HG03342 (cell line): ENCODE measurements around the gene ABHD13.
A peak's percentile ranks its signal among the peaks of the same experiment; 100 is the strongest.
"Not testable (repeated sequence)": the region's sequence is repeated elsewhere in the genome, so short reads cannot be mapped to it uniquely, and the experiment has no call there.

Experiments used
- ATAC-seq: cut with Tn5 transposase; IDR thresholded peaks from one replicate; pipeline ENCODE4 v1.9.1; 2021; ENCODE audit warnings: mild to moderate bottlenecking, moderate library complexity; ENCODE audit not compliant: unreplicated experiment

ABHD13 gene

DNA sequence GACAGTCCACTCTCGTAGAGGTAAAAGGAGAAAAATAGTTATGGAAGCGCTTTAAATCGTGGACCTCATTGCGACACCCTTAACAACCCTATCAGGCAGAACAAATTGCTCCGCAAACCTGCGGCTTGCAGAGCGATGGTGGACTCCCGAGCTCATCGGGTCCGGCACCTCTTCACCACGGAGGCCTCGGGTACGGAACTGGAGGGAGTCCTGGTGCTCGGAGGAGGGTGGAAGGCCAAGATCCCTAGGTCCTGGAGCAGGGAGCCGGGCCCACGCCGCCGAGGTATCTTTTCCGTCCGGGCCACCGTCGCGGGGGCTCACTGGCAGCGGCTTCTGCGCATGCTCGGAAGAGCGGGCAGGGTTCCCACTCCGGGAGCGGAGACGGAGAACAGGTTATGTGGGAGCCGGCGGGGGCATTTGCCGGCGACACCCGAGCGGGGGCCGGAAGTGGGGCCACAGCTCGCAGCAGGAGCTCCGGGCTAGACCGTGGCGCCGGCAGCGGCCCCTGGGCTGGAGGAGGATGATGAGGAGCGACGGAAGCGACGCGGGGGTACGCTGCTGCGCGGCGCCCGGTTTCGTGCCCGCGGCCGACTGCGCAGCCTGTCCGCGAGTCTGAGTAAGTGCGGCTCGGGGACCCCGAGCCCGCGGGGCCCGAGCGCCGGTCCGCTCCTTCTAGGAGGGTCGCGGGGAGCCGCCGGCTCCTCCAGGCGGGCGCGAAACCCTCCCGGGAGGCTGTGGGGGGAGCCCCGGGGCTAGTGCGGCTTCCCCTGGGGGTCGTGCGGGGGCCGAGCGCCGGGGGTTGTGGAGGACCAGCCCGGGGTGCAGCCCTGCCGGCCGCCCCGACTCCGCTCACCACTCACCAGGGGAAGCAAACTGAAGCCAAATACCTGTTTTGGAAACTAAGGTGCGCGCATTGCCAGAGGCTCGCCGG is at the start of gene ABHD13:
Gene ABHD13 (plus strand): TSS at position 349 of the 931 bp plus-strand sequence. CDS start 10,827 bp downstream, outside the sequence.
- peak; percentile 75 for ATAC-seq

GRCh38 chr13:108168929-108169328 is 49.3 kb upstream of the ABHD13 start:
- ATAC-seq: no peak

DNA sequence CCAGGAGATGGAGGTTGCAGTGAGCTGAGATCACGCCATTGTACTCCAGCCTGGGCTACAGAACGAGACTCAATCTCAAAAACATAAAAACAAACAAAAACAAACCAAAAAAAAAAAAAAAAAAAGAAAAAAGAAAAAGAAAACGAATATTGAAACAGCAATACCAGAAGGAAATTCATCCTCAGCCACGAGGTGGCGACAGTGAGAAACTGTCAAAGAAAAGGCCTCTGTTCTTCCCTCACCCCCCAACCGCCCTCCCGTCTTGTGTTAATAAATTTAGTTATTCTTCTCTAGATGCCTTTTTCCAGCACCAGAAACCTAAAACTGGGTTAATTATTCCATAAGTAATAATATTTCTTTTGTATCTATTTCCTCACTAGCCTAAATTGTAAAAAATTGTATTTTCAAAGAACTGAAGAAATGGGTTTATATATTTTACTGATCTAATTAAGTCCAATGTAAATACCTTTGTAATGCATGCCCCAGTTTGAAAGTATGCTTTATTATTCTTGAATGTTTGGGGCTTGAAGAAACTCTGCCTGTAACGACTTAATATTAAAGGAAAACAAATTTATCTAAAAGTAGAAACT is 41.4 kb upstream of the ABHD13 start:
- ATAC-seq: no peak

- ATAC-seq: no peak
Measured at GRCh38 chr13:108178078-108178477, 40.1 kb upstream of the ABHD13 start.

DNA sequence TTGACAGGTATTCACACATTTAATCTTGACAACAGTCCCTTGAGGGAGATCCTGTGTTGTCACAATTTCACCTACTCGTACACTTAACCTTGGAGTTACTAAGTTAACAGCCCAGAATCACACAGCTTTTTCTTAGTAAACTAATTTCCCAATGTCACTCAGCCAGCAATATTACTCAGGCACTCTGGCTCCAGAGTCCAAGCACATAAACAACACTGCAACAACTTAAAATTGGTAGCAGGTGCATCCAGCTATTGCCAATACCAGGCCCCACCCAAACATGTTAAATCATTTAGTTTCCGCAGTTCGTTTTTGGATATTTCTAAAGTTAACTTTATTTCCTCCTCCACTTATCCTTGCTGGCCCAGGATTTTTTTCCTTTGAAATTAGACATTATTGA is 35.5 kb upstream of the ABHD13 start:
- no peak for ATAC-seq

DNA sequence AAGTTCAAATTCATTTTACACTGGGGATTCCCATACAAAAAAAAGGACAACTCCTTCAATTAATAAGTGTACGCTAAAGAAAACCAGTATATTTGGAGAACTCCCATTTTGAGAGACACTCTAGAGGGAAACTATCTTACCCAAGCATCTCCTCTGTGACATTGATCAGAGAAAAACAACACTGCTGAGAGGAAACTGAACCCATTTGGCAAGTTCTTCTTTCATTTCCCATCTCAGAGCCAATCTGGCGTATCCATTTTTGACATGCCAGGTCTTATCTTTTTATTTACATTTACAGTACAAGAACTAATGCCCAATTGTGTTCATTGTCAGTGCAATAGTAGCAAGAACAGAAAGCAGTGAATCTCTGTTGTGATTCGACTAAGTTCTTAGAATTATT is 33.0 kb upstream of the ABHD13 start:
- peak; percentile 44 for ATAC-seq

DNA sequence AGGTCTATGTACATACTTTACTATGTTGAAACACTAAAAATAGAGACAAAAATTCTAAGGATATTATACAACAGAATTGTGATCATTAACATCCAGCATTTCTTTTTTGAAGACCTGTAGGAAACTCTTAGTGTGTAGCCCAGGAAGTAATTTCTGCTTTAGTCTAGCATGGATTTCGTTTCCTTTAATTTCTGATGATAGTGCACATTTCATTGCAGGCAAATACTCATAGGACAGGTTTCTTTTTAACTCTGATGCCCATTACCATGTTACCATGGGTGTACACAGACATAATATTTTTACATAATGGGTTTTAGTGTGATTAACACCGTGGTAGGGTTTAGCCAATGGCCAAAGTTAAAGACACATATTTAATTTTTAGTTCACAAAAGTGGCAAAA is 29.9 kb upstream of the ABHD13 start:
- ATAC-seq: no peak

- no peak for ATAC-seq
Measured at GRCh38 chr13:108190897-108191296, 27.3 kb upstream of the ABHD13 start.

- ATAC-seq: no peak
Measured at GRCh38 chr13:108193806-108194205, 24.4 kb upstream of the ABHD13 start.

GRCh38 chr13:108194435-108194936 is 23.7 kb upstream of the ABHD13 start:
- ATAC-seq: no peak

DNA sequence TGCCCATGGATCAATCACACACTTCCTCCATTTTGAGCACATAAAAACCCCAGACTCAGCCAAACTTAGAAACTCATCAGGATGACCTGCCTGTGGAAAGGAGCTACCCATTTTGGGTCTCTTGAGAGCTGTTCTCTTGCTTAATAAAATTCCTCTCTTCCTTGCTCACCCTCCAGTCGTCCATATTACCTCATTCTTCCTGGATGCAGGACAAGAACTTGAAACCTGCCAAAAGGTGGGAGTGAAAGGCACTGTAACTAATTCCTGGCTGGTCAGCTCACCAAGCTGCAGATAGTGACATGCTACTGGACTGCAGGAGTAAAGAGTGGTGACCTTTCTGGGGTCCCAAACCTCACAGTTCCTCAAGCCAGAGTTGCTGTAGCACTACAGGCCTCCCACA is 23.0 kb upstream of the ABHD13 start:
- no peak for ATAC-seq

GRCh38 chr13:108195861-108196260 is 22.3 kb upstream of the ABHD13 start:
- ATAC-seq: no peak

GRCh38 chr13:108200781-108201398 is 17.3 kb upstream of the ABHD13 start:
- ATAC-seq: no peak

DNA sequence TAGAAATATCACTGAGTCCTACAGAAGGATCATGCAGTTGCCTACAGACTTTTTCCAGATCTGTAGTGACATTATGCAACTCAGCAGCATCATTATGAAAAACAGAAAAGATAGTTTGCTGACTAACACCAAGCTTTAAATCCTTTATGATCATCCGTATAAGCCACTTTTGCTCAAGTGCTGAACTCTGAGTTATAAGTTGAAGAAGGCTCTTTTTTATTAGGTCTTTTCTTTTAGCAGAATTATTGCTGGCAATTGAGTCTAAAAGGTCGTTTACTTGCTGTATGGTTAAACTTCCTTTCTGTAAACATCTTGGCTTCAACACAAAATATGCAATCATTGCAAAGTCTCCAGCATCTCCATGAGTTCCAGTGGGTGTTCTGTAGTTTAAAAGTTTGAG is 7.6 kb upstream of the ABHD13 start:
- no peak for ATAC-seq

- peak; percentile 42 for ATAC-seq
Measured at GRCh38 chr13:108212886-108213285, 5.3 kb upstream of the ABHD13 start.

DNA sequence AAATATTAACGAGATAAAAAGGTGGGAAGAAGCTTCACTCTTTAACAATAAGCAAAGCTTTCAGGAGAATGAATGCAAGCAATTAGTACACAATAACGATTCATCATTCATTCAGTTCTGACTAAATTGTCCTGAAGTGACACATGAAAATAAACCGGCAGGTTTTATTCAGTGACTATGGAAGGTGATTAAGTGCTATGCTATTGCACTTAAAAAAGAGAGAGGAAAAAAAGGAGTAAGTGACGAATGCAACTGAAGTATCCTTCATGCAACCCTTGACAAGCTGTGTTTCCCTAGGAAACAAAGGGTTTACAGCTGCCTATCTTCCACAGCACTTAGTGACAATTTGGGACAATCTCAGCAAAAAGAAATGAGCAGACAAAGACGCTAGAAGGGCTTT is 4.2 kb upstream of the ABHD13 start:
- ATAC-seq: no peak

DNA sequence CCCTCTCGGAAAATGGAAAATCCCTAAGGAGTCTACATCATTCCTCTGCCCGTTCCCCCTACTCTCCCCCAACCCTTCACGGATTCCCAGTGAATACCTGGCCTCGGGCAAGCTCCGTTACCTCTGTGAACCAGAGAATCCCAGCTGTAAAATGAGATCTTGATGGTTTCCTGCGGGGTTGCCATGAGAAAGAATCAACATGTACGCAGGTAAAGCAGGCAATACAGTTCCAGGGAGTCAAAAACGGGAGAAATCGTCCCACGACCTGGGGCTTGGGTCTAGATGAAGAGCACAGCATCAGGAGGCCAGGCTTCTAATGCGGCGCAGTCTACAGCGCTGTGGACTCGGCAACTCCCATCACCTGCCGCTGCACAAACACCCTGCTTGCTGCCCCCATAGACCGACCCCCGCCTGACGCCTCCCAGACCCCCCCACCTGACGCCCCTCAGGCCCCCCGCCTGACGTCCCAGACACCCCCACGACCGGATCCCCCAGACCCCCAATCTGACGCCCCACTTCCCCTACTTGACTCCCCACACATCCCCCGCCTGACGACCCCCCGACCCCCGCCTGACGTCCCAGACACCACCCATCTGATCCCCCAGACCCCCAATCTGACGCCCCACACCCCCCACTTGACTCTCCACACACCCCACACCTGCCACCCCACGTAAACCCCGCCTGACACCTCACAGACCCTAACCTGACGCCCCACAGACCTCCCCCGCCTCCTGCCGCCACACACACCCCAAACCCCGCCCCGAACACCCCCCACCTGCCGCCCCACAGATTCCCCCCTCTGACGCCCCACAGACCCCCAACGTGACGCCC is 3.5 kb upstream of the ABHD13 start:
- ATAC-seq: no peak

- peak; percentile 65 for ATAC-seq
Measured at GRCh38 chr13:108215436-108215835, 2.8 kb upstream of the ABHD13 start, which contains the start of gene LIG4. LIG4 (minus strand) TSS chr13:108215536; CDS start chr13:108211268, 4,268 bp downstream.

GRCh38 chr13:108217307-108218043 is 717 bp upstream of the ABHD13 start:
- ATAC-seq: not testable (repeated sequence)

- ATAC-seq: no peak
Measured at GRCh38 chr13:108220041-108220440, 1.8 kb downstream of the ABHD13 start.
